ENCODE data around the gene TMEM235. TPM values are rescaled to one million over a fixed set of nuclear protein-coding genes. Genes with fewer than 3 reads are reported as not detected.

The TMEM235 gene
- total and polyA plus RNA-seq, 9 of the 15 experiments (the other 6 are each of a cell fraction or from before 2014, with no cell fraction given): not detected

DNA sequence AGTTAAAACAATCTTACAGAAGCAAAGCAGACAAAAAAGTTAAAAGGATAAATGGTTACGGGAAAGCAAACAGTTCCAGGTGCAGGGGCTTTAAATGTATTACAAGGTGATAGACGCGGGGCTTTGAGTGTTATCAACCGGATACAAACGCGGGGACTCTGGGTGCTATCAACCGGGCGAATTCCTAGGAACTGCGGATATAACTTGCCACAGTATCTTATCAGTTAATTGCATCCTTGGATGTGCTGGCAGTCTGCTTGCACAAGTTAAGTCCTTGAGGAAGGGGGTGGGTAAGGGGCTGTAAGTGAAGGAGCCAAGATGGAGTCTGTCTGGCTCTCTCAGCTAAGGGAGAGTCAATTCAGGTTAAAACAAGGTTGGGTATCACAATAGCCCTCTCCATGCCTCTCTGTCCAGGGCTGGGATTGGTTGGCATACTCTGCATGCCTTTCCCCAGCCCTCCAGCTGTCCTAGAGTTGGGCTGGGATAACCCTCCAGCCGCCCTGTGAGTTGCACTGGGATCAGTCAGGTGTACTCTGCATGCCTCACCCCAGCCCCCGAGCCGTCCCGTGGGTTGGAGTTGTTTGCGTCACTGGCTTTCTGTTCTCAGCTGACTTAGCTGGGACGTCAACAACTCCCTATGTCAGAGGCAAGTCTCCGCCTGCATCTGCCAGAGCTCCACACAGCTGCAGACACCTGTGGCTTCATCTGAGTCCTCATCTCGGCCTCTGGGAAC, 40.9 kb downstream of the TMEM235 start (continued):
- TF ChIP-seq MITF (IDR thresholded peaks at IDR 0.05): peak; percentile 55
- TF ChIP-seq, protein P1, sequence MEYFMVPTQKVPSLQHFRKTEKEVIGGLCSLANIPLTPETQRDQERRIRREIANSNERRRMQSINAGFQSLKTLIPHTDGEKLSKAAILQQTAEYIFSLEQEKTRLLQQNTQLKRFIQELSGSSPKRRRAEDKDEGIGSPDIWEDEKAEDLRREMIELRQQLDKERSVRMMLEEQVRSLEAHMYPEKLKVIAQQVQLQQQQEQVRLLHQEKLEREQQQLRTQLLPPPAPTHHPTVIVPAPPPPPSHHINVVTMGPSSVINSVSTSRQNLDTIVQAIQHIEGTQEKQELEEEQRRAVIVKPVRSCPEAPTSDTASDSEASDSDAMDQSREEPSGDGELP (CRISPR knock-in tag; IDR thresholded peaks at IDR 0.05; ENCODE audit: borderline replicate concordance): peak; percentile 98
- TF ChIP-seq HDAC1 (IDR thresholded peaks at IDR 0.05): peak in 1 of 2 experiments; percentile 6; a peak in 2 of 4 replicates
- peak; percentile 99 for TF ChIP-seq HEY1 (CRISPR knock-in tag; IDR thresholded peaks at IDR 0.05; ENCODE audit: borderline replicate concordance)
- no peak for TF ChIP-seq HNRNPL (IDR thresholded peaks at IDR 0.05; ENCODE audit: low read depth, low read length)
- TF ChIP-seq, protein P2, sequence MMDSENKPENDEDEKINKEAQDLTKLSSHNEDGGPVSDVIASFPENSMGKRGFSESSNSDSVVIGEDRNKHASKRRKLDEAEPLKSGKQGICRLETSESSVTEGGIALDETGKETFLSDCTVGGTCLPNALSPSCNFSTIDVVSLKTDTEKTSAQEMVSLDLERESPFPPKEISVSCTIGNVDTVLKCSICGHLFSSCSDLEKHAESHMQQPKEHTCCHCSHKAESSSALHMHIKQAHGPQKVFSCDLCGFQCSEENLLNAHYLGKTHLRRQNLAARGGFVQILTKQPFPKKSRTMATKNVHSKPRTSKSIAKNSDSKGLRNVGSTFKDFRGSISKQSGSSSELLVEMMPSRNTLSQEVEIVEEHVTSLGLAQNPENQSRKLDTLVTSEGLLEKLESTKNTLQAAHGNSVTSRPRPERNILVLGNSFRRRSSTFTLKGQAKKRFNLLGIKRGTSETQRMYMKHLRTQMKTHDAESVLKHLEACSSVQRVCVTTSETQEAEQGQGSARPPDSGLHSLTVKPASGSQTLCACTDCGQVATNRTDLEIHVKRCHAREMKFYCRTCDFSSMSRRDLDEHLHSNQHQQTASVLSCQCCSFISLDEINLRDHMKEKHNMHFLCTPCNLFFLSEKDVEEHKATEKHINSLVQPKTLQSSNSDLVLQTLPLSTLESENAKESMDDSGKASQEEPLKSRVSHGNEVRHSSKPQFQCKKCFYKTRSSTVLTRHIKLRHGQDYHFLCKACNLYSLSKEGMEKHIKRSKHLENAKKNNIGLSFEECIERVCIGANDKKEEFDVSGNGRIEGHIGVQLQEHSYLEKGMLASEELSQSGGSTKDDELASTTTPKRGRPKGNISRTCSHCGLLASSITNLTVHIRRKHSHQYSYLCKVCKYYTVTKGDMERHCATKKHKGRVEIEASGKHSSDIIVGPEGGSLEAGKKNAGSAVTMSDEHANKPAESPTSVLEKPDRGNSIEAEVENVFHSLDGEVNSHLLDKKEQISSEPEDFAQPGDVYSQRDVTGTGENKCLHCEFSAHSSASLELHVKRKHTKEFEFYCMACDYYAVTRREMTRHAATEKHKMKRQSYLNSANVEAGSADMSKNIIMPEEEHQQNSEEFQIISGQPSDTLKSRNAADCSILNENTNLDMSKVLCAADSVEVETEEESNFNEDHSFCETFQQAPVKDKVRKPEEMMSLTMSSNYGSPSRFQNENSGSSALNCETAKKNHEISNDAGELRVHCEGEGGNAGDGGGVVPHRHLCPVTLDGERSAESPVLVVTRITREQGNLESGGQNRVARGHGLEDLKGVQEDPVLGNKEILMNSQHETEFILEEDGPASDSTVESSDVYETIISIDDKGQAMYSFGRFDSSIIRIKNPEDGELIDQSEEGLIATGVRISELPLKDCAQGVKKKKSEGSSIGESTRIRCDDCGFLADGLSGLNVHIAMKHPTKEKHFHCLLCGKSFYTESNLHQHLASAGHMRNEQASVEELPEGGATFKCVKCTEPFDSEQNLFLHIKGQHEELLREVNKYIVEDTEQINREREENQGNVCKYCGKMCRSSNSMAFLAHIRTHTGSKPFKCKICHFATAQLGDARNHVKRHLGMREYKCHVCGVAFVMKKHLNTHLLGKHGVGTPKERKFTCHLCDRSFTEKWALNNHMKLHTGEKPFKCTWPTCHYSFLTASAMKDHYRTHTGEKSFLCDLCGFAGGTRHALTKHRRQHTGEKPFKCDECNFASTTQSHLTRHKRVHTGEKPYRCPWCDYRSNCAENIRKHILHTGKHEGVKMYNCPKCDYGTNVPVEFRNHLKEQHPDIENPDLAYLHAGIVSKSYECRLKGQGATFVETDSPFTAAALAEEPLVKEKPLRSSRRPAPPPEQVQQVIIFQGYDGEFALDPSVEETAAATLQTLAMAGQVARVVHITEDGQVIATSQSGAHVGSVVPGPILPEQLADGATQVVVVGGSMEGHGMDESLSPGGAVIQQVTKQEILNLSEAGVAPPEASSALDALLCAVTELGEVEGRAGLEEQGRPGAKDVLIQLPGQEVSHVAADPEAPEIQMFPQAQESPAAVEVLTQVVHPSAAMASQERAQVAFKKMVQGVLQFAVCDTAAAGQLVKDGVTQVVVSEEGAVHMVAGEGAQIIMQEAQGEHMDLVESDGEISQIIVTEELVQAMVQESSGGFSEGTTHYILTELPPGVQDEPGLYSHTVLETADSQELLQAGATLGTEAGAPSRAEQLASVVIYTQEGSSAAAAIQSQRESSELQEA (IDR thresholded peaks at IDR 0.05; ENCODE audit: low read depth): peak; percentile 19; the same call in 1 of the 2 replicates
- peak in 1 of 2 experiments; percentile 82; a peak in 2 of 4 replicates for TF ChIP-seq ZMIZ1 (IDR thresholded peaks at IDR 0.05; ENCODE audit: low read depth in 2 of 2, low read length in 2 of 2)
- TF ChIP-seq, protein P3, sequence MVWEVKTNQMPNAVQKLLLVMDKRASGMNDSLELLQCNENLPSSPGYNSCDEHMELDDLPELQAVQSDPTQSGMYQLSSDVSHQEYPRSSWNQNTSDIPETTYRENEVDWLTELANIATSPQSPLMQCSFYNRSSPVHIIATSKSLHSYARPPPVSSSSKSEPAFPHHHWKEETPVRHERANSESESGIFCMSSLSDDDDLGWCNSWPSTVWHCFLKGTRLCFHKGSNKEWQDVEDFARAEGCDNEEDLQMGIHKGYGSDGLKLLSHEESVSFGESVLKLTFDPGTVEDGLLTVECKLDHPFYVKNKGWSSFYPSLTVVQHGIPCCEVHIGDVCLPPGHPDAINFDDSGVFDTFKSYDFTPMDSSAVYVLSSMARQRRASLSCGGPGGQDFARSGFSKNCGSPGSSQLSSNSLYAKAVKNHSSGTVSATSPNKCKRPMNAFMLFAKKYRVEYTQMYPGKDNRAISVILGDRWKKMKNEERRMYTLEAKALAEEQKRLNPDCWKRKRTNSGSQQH (CRISPR knock-in tag; IDR thresholded peaks at IDR 0.05): peak; percentile 99
- peak in 1 of 2 experiments; percentile 78; a peak in 2 of 4 replicates for TF ChIP-seq ETV6 (IDR thresholded peaks at IDR 0.05; ENCODE audit: borderline replicate concordance in 1 of 2, low read depth in 2 of 2, low read length in 1 of 2)
- no peak for TF ChIP-seq ETV6 (CRISPR knock-in tag; IDR thresholded peaks at IDR 0.05; ENCODE audit: borderline replicate concordance)
